Sciatic nerve (tissue), 2 donors: ENCODE data around the gene TRMT44. TPM values are rescaled to one million over a fixed set of nuclear protein-coding genes. Genes with fewer than 3 reads are reported as not detected.
"Not testable (repeated sequence)": the region's sequence is repeated elsewhere in the genome, so short reads cannot be mapped to it uniquely, and the experiment has no call there.

ENCODE experiments used
- ATAC-seq: fragments of 200-7000 bp; cut with Tn5 transposase; one replicate; pipeline ENCODE4 v1.9.1; 2020; ENCODE audit warnings: mild to moderate bottlenecking, moderate library complexity
- DNase-seq: peaks from one replicate; pipeline ENCODE4 v3.0.0-alpha.2; 2020; ENCODE audit warnings: low spot score
- intact Hi-C: fragments of 100-400 bp; cut with DNase I; formaldehyde crosslinking; loops from one replicate; pipeline ENCODE4 v1.14.2; 2022
- total RNA-seq: library from RNA; stranded (reverse); fragmentation: NEBNext Ultra II Directional; extraction: Animal tissue kit (Norgen Biotek cat#: 25700); gene quantifications from one replicate; pipeline ENCODE4 v1.2.1, GENCODE V29; 2021
- donor health status: DM: no; HTN: no; CAD: no.
- donor health status: DM: no; HTN: no; CAD: no.

TRMT44 gene
- total RNA-seq, 1 donor from 2014 or later = 28.1 TPM

DNA sequence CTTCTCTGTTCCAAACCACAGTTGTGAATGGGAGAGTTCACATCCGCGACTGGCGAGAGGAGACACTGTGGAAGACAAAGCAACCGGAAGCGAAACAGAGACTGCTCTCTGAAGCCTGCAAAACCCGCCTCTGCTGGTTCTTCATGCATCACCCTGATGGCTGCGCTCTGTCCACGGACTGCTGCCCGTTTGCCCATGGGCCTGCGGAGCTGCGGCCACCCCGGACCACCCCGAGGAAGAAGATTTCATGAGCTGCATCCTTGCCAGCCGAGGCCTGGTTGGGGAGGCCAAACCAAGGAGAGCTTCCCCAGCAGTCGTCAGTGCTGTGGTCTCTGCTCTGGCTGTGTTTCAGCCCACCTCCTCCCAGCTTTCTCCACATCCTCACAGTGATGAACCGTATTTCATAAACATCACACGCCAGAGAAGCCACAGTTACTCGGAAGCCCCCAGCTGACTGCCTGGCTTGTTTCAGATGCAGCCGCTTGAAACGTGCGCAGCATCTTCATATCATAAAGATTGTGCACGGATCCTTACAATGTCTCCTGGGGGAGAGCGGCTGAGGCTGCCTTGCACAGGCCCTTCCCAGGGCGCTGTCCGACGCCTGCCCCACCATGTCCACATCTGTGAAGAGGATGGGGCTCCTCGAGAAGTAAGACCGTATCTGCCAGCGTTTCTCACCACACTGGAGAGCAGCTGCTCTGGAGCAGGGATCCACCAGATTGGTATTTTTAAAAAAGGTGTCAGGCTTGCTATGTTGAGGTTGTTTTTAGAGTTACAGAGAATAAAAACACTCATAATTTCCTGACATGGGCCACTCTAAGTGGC, 35.4 kb downstream of the TRMT44 start:
- DNase-seq = no peak
- intact Hi-C loops = no loop called here
- no peak for ATAC-seq

DNA sequence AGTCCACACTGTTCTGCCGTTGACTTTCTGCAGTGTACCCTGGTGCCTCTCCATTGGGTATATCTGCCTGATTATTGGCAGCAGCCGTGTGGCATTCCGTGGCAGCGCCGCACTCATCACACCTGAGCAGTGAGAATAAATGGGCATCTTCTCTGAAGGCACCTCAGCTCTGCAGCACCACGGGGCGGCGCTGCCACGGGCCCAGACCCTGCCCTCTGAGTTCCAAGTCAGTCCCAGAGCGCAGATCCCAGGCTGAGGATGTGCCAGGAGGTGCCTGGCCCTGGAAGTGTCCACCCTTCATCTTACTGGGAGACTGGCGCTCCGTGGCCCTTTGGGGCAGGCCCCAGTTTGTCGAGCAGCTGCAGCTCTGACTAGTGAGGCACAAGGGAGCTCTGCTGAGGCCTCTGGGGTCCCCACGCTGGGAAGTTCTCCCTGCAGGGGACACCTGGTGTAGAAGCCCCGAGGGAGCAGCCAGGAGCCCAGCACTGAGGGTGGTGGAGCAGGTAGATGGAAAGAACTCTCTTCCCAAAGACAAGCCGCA, 36.6 kb downstream of the TRMT44 start:
- DNase-seq (no peak), ATAC-seq (no peak)
- intact Hi-C loops = no loop called here

DNA sequence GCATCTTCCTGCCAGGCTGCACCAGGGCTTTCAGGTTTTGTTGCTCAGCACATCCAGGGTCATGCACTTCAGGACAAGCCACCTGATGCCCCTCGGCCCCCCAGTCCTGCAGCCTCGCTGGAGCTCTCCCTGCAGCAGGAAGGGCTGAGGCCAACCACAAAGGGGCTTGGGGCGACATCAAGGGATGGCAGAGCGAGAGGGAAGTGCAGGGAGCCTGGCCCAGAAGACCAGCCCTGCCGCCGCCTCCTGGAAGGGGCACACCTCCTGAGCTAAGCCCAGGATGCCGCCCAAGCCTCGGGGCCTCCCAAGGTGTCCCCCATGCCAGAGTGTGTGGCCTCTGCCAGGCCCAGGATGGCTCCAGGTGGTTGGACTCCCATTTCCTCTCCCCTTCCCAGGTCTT, 37.1 kb downstream of the TRMT44 start:
- intact Hi-C loops = no loop called here
- ATAC-seq (no peak), DNase-seq (no peak)

DNA sequence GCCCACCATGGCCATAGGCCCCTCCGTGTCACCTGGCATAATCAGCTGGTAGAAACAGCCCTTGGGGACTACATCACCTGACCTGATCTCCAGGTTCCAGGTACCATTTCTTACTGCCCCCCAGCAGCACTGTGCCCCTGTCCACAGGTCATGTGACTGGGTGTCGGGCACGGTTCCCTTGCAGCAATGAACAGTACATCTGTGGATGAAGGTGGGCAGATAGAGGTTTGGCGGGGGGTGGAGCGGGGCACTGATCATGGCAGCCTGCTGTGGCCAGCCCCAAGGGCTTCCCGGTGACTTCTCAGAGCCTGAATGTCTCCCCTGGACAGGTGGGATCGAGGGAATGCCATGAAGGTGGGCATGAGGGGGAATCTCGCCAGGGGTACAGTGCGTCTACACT, 37.8 kb downstream of the TRMT44 start:
- intact Hi-C loops = no loop called here
- no peak for ATAC-seq

DNA sequence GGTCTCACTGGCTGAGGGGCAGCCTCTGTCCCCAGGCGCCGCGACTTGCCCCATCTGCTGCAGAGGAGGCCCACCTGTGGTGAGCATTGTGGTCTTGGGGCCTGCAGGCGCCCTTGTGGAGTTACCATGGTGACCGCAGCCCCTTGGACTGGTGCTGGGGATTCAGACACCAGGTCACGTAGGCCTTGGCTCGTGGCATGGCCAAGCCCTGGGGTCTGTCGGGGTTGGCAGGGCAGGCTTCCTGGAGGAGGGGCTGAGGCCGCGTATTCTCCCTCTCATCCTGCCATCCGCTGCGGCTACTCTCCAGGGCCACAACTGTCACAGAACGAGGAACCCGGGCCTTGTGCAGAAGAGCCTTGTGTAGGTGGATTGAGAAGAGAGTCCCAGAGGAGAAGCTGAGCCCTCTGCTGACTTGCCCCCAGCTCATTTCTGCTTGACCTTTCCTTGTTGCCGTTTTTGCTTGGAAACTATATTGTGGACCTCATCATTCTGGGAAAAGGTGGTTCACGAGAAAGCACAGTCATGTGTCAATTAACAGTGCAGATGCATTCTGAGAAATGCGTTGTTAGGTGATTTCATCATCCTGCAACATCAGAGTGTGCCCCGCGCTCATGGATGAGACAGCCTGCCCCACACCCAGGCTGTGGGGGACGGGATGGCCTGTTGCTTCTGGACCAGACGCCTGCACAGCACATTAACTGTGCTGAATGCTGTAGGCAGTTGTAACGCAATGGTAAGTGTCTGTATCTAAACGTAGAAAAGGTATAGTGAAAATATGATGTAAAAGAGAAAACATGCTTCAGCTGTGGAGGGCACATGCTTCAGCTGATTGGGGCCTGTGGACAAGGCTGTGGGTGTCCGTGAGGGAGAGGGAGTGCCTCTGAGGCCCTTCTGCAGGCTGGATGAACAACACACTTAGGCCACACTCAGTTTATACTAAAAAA, 38.5 kb downstream of the TRMT44 start:
- DNase-seq (no peak), ATAC-seq (no peak)
- intact Hi-C loops = no loop called here

More for the DNA sequence above, 37.8 kb downstream of the TRMT44 start:
- DNase-seq = no peak

DNA sequence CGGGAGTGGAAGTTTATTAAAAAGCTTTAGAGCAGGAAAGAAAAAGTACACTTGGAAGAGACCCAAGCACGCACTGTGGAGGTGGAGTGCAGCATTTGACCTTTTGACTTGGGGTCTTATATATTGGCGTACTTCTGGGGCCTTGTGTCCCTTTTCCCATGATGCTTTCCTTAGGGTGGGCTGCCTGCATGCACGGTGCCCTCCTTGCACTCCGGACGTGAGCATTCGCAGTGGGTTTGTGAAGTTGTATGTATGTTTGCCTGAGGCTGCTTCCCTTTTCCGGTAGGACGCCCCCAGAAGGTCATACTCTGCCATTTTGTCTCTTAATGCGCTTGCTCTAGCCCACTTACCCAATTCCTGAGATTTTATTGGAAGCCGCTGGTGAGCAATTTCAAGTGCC, 39.6 kb downstream of the TRMT44 start:
- intact Hi-C loops = no loop called here
- ATAC-seq = no peak
- DNase-seq = no peak

DNA sequence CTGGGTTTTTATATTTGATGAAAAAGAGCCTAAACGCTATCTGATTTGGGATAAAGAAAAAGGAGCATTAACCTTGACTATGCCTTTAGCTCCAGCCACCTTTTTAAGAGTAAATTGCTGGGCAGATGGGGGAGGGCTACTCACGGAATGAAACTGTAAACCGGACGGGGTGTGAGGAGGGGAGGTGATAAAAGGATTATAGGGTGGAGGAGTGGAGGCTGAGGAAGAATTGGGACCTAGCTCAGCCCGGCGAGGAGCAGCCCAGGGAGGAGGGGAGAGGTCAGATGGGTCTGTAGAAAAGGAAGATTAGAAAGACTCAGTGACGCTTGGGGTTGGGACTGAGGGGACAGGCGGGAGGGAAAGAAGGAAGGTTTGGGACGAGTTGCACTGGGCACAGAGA, 46.1 kb downstream of the TRMT44 start:
- intact Hi-C loops, ATAC-seq, DNase-seq: not testable (repeated sequence)

DNA sequence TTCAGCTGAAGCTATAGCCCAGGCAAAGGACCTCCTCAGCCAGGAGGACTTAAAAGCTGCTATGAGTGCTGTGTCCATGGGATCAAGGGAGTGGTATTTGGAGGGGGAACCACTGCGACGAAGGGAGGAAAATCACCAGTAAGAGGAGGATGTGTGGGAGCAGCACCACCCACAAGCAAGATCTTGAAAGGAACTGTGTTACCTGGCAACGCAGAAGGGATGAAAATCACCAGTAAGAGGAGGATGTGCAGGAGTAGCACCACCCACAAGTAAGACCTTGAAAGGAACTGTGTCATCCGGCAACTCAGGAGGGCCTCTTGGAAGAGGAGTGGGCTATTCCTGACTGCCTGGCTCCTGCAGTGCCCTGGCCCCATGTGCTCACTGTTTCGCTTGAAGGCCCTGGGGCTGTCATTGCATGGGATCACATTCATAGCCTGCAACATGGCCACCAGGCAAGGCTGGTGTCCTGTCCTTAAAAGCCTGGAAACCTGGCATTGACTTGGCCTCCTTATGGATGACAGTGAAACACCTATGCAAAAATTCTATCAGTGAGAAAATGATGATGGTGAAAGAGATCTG, 48.3 kb downstream of the TRMT44 start:
- DNase-seq (no peak), ATAC-seq (no peak)
- intact Hi-C loops = no loop called here

DNA sequence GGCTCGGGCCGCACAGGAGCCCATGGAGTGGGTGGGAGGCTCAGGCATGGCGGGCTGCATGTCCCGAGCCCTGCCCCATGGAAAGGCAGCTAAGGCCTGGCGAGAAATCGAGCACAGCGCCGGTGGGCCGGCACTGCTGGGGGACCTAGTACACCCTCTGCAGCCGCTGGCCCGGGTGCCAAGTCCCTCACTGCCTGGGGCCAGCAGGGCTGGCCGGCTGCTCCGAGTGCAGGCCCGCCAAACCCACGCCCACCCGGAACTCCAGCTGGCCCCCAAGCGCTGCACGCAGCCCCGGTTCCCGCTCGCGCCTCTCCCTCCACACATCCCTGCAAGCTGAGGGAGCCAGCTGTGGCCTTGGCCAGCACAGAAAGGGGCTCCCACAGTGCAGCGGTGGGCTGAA, 50.9 kb downstream of the TRMT44 start:
- intact Hi-C loops, DNase-seq, ATAC-seq: not testable (repeated sequence)

DNA sequence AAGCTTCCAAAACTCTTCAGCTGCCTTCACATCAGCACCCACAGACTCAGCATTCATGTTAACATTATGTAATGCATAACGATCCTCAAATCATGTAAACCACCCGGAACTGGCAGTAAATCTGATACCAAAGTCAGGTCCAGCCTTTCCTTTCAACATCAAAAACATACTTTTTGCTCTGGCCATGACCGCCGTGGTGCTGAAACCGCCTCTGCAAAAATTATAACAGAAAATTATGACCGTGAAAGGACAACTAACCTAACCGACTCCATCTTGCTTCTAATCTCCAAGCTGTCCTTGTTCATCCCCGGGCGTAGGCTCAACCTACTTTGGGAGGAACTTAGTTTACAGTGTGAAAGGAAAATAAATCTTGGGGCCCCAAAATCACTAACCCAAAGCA, 51.6 kb downstream of the TRMT44 start:
- DNase-seq = no peak
- no peak for ATAC-seq
- intact Hi-C loops = no loop called here

DNA sequence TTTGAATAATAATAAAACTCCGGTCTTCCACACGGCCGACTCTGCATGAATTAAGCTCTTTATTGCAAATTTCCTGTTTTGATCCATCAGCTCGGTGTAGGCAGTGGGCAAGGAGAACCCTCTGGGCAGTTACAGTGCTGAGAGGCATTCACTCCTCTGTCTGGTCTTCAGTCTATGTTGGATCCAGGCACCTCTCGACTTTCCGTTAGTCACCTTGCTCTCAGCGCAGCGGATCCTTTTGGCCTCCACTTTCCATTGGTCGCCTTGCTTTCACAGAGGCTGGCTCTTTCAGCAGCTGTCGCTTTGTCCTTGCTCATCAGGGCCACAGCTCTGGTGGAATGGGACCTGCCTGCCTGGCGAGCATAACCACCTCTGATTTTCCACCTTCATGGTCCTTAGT, 52.9 kb downstream of the TRMT44 start:
- DNase-seq (no peak), ATAC-seq (no peak)
- intact Hi-C loops = no loop called here

DNA sequence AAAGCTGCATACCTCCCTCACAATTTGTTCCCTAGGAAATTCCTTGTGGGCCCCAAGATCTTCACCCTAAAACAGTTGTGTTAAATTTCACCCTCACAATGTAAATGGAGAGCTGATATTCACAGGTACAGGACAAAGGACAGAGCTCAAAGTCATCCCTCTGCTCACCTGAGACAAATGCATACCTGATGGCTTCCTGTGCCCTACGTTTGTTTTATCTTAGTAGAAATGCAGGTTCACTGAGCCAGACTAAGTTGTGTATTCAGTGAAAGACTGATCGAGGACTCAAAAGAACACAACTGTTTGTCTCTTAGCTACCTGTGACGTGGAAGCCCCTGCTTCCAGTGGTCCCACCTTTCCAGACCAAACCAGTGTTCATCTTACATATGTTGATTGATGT, 53.6 kb downstream of the TRMT44 start:
- DNase-seq = no peak
- ATAC-seq = no peak
- intact Hi-C loops = no loop called here

DNA sequence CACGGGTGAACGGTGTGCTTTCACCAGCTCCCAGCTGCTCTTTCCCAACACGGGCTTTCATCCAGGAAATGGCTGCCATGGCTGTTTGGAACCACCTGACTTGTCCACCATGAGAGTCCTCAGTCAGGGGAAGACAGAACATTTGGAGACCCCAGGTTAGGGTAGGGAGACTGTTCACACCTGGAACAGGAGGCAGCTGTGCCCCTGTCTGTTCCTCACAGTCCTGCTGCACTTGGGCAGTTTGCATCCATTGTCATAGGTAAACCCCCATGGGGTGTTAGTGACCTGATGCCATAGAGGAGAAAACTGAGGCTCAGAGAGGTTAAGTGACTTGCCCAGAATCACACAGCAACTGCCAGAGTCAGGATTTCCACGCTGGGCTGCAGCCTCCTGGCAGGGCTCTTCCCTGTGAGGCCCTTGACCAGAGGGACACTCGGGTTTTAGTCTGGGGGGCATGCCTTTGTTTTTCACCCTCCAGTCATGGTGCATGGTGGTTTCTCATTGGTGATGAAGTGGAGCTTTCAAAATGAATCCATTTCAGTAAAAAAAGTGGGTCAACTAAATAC, 54.5 kb downstream of the TRMT44 start:
- no peak for DNase-seq
- intact Hi-C loops = no loop called here
- no peak for ATAC-seq

DNA sequence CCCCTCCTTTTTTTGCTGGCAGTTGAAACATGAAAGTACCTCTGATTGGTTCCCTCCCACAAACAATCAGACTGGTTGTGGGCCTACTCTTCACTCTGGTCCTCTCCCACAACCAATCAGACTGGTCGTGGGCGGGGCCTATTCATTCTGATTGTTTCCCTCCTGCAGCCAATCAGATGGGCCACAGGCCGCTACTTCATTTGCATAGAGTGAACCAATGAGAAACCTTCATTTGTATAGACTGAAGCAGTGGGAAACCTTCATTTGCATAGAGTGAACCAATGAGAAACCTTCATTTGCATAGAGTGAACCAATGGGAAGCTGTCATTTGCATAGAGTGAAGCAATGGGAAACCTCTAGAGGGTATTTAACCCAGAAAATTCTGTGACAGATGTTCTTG, 55.2 kb downstream of the TRMT44 start:
- DNase-seq (no peak), ATAC-seq (no peak)
- intact Hi-C loops = no loop called here

DNA sequence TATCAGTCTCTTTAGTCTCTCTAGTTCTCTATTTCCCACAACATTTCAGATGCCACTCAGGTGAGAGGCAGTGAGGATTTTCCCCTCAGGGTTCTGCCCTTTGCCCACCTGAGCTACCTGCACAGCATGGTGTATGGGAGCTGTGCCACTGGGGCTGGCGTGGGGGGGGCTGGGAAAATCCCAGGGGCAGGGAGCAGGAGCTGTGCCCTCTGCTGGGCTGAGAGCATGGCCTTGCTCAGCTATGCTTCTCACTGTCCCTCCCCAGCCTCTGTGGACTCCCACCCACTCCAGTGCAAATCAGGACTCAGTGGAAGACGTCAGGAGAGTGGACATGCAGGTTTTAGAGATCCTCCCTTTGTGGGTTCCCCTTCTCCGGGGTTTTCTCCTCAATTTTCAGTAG, 57.2 kb downstream of the TRMT44 start:
- ATAC-seq (no peak), DNase-seq (no peak)
- intact Hi-C loops = loop anchor here (2.0 kb wide), 1 partner anchor 69 kb away; no protein-coding TSS in a partner anchor

DNA sequence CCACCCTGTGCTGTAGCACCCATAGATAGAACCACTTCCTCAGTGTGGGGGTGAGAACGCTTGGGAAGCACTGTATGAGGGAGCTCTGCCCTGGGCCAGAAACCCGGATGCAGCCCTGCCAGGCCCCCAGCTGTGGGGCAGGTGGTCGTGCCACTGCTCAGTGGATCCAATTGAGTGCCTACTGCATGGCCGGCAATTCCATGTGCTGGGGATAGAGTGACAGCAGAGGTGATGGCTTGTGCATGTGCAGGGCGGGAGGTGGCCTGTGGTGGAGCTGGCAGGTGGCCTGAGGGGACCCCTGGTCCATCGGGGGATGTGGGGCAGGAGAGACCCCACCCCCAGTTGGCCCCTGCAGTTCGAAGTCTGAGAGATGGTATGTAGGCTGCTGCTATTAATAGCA, 60.4 kb downstream of the TRMT44 start:
- DNase-seq (no peak), ATAC-seq (no peak)
- intact Hi-C loops = no loop called here

DNA sequence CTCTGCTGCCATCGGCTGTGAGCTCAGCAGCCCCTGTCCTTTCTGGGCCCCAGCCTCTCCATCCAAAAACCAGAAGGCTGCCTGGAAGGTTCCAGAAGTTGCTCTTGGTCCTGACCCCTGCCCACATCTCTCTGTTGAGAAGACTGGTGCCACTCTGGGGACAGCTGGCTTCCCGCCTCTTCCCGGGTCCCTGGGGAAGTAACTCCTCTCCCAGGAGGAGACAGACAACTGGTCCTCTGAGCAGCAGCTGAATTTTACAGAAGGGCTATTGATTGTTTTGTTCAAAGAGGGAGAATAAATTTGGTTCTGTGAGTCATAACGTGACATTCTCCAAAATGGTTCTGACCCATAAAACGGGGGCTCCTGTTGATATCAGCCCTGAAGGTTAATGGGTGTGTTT, 61.2 kb downstream of the TRMT44 start:
- intact Hi-C loops = no loop called here
- no peak for DNase-seq
- ATAC-seq = no peak

DNA sequence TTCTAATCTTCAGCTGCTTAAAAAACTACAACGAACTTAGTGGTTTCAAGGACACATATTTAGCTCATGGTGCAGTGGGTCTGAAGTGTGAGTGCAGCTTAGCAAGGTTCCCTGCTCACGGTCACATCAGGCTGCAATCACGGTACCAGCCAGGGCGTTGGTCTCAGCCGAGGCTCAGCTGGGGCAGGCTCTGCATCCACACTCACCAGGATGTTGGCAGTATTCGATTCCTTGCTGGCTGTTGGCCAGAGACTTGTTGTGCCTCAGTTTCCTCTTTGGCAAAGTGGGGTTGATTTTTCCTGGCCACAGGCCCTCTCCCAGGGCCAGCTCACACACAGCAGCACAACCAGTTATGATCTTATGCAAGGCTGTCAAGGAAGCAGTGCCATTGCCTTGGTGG, 61.8 kb downstream of the TRMT44 start:
- intact Hi-C loops = no loop called here
- ATAC-seq = no peak
- no peak for DNase-seq
